Bone marrow (tissue), 2 donors: ENCODE measurements around the gene CDC37L1.
"Not testable (repeated sequence)": the region's sequence is repeated elsewhere in the genome, so short reads cannot be mapped to it uniquely, and the experiment has no call there.

Source experiments
- DNase-seq, 2 donors: peaks; one replicate each; lab custom pipeline; 2025; lab: John Stamatoyannopoulos, UW

The CDC37L1 gene

GRCh38 chr9:4754530-4754929 is 75.2 kb downstream of the CDC37L1 start:
- not testable (repeated sequence) for DNase-seq

GRCh38 chr9:4755026-4755609 is 75.7 kb downstream of the CDC37L1 start:
- no peak for DNase-seq

- DNase-seq = no peak
Measured at GRCh38 chr9:4756420-4756819, 77.1 kb downstream of the CDC37L1 start.
